SK-N-SH treated with all-trans-retinoic acid at 6 μM for 48 hours (cell line): Measurements from ENCODE around the gene CMTM3.

ENCODE experiments used
- ATAC-seq: fragments of 200-7000 bp; cut with Tn5 transposase; 3 replicates; pipeline ENCODE4 v1.9.1; 2020; ENCODE audit warnings: mild to moderate bottlenecking, moderate library complexity
- ARNTL ChIP-seq: fragments of 450-650 bp; formaldehyde crosslinking; IDR thresholded peaks from 2 replicates; pipeline ENCODE4 v1.5.0; 2020; ENCODE audit warnings: low read depth, mild to moderate bottlenecking, moderate library complexity, borderline replicate concordance
- BACH2 ChIP-seq: fragments of 250-450 bp; sonication (Bioruptor Pico); IDR thresholded peaks from 2 replicates; pipeline ENCODE4 v1.9.0; 2021; ENCODE audit warnings: mild to moderate bottlenecking, borderline replicate concordance
- CREB5 ChIP-seq: fragments of 250-450 bp; sonication (Bioruptor Pico); IDR thresholded peaks from 2 replicates; pipeline ENCODE4 v1.5.1; 2020; ENCODE audit warnings: low read depth, mild to moderate bottlenecking, moderate library complexity
- CSDC2 ChIP-seq: fragments of 250-450 bp; sonication (Bioruptor Pico); IDR thresholded peaks from 2 replicates; pipeline ENCODE4 v1.5.0; 2020; ENCODE audit warnings: mild to moderate bottlenecking, moderate library complexity
- ESRRG ChIP-seq: fragments of 250-450 bp; sonication (Bioruptor Pico); IDR thresholded peaks from 2 replicates; pipeline ENCODE4 v1.6.1; 2021; ENCODE audit warnings: mild to moderate bottlenecking
- GLIS3 ChIP-seq: fragments of 250-450 bp; sonication (Bioruptor Pico); IDR thresholded peaks from 2 replicates; pipeline ENCODE4 v1.5.0; 2020; ENCODE audit warnings: mild to moderate bottlenecking, moderate library complexity
- ISL1 ChIP-seq: fragments of 250-450 bp; sonication (Bioruptor Pico); IDR thresholded peaks from 2 replicates; pipeline ENCODE4 v2.1.2; 2022; ENCODE audit warnings: mild to moderate bottlenecking, moderate library complexity
- OSR1 ChIP-seq: fragments of 250-450 bp; sonication (Bioruptor Pico); IDR thresholded peaks from 2 replicates; pipeline ENCODE4 v1.8.0; 2022; ENCODE audit warnings: moderate library complexity, mild to moderate bottlenecking, inconsistent platforms
- PATZ1 ChIP-seq: fragments of 250-450 bp; sonication (Bioruptor Pico); IDR thresholded peaks from 2 replicates; pipeline ENCODE4 v1.8.0; 2020; ENCODE audit warnings: mild to moderate bottlenecking, moderate library complexity, borderline replicate concordance
- RARB ChIP-seq: fragments of 250-450 bp; sonication (Bioruptor Pico); IDR thresholded peaks from 2 replicates; pipeline ENCODE4 v1.8.0; 2021; ENCODE audit warnings: mild to moderate bottlenecking, moderate library complexity
- SNAI2 ChIP-seq: fragments of 250-450 bp; sonication (Bioruptor Pico); IDR thresholded peaks from 2 replicates; pipeline ENCODE4 v1.5.0; 2020; ENCODE audit warnings: mild to moderate bottlenecking, moderate library complexity
- TCF4 ChIP-seq: fragments of 250-450 bp; sonication (Bioruptor Pico); IDR thresholded peaks from 2 replicates; pipeline ENCODE4 v1.8.0; 2021; ENCODE audit warnings: mild to moderate bottlenecking, moderate library complexity, borderline replicate concordance
- TOX ChIP-seq: fragments of 250-450 bp; sonication (Bioruptor Pico); IDR thresholded peaks from 2 replicates; pipeline ENCODE4 v1.8.0; 2021; ENCODE audit warnings: mild to moderate bottlenecking, moderate library complexity, borderline replicate concordance
- TSHZ2 ChIP-seq: fragments of 250-450 bp; sonication (Bioruptor Pico); IDR thresholded peaks from 2 replicates; pipeline ENCODE4 v1.5.0; 2020; ENCODE audit warnings: mild to moderate bottlenecking, moderate library complexity
- ZC3H10 ChIP-seq: fragments of 250-450 bp; sonication (Bioruptor Pico); IDR thresholded peaks from 2 replicates; pipeline ENCODE4 v1.5.1; 2021; ENCODE audit warnings: mild to moderate bottlenecking, moderate library complexity
- ZFP3 ChIP-seq: fragments of 250-450 bp; sonication (Bioruptor Pico); IDR thresholded peaks from 2 replicates; pipeline ENCODE4 v1.5.0; 2020; ENCODE audit warnings: mild to moderate bottlenecking, moderate library complexity
- ZFP30 ChIP-seq: fragments of 450-650 bp; formaldehyde crosslinking; IDR thresholded peaks from 2 replicates; pipeline ENCODE4 v1.5.0; 2022; ENCODE audit warnings: mild to moderate bottlenecking, moderate library complexity
- ZNF565 ChIP-seq: fragments of 450-650 bp; formaldehyde crosslinking; conservative IDR thresholded peaks from 2 replicates; pipeline ENCODE4 v1.5.0; 2020; ENCODE audit warnings: low read depth, mild to moderate bottlenecking, moderate library complexity
- ZNF70 ChIP-seq: fragments of 450-650 bp; formaldehyde crosslinking; IDR thresholded peaks from 2 replicates; pipeline ENCODE4 v1.5.0; 2020; ENCODE audit warnings: mild to moderate bottlenecking, moderate library complexity
- ZNF8 ChIP-seq: fragments of 450-650 bp; formaldehyde crosslinking; IDR thresholded peaks from 2 replicates; pipeline ENCODE4 v1.5.0; 2020; ENCODE audit warnings: mild to moderate bottlenecking, moderate library complexity
- TF ChIP-seq, protein P1 (sequence below): fragments of 250-450 bp; sonication (Bioruptor Pico); IDR thresholded peaks from 2 replicates; pipeline ENCODE4 v1.5.1; 2021; ENCODE audit warnings: mild to moderate bottlenecking, moderate library complexity
- TF ChIP-seq, protein P2 (sequence below): fragments of 250-450 bp; sonication (Bioruptor Pico); IDR thresholded peaks from 2 replicates; pipeline ENCODE4 v1.8.0; 2021; ENCODE audit warnings: low read depth, mild to moderate bottlenecking, moderate library complexity, borderline replicate concordance

The CMTM3 gene

DNA sequence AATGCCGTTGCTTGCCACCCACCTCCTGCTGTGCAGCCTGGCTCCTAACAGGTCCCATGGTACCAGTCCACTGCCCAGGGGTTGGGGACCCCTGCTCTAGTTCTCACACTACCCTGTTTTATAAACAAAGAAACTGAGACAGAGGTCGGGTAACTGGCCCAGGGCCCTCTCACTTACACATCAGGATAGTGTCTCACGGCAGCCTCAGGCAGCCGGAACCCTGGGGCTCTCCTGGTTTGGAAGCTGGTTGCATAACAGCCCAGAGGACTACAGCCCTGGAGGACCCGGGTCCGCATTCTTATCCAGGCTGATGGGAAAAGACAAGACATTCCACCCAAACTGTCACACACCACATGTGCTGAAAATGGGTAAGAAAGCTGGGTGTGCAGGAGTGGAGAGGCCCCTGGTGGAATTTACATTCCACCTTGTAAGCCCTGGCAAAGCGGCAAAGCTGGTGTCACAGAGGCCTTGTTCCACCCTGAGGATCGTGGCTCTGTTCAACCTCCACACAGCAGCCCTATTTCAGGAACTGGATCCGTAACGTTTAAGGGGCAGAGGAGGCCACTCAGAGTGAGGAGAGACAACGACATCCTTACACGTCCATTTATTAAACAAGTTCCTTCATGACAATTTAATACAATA is 9.8 kb downstream of the CMTM3 start:
- no peak for ATAC-seq
- no peak for TF ChIP-seq GLIS3
- no peak for TF ChIP-seq ISL1 (CRISPR knock-in tag)
- TF ChIP-seq OSR1 (CRISPR knock-in tag): no peak
- no peak for TF ChIP-seq TCF4
- no peak for TF ChIP-seq ESRRG (CRISPR knock-in tag)
- TF ChIP-seq ZNF70 (CRISPR knock-in tag): no peak
- TF ChIP-seq ZFP3 (CRISPR knock-in tag): no peak
- no peak for TF ChIP-seq CSDC2 (CRISPR knock-in tag)
- TF ChIP-seq, protein P1, sequence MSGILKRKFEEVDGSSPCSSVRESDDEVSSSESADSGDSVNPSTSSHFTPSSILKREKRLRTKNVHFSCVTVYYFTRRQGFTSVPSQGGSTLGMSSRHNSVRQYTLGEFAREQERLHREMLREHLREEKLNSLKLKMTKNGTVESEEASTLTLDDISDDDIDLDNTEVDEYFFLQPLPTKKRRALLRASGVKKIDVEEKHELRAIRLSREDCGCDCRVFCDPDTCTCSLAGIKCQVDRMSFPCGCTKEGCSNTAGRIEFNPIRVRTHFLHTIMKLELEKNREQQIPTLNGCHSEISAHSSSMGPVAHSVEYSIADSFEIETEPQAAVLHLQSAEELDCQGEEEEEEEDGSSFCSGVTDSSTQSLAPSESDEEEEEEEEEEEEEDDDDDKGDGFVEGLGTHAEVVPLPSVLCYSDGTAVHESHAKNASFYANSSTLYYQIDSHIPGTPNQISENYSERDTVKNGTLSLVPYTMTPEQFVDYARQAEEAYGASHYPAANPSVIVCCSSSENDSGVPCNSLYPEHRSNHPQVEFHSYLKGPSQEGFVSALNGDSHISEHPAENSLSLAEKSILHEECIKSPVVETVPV (CRISPR knock-in tag): no peak
- TF ChIP-seq SNAI2 (CRISPR knock-in tag): no peak
- no peak for TF ChIP-seq PATZ1
- no peak for TF ChIP-seq TSHZ2 (CRISPR knock-in tag)
- no peak for TF ChIP-seq CREB5 (CRISPR knock-in tag)
- no peak for TF ChIP-seq TOX (CRISPR knock-in tag)
- TF ChIP-seq ZNF565 (CRISPR knock-in tag): no peak
- no peak for TF ChIP-seq BACH2 (CRISPR knock-in tag)
- TF ChIP-seq, all 23 proteins: peak for 0

- ATAC-seq: no peak
- TF ChIP-seq SNAI2 (CRISPR knock-in tag) (no peak), GLIS3 (no peak), ZFP30 (CRISPR knock-in tag) (no peak), BACH2 (CRISPR knock-in tag) (no peak), TCF4 (no peak), OSR1 (CRISPR knock-in tag) (no peak), ZNF8 (CRISPR knock-in tag) (no peak), ZC3H10 (CRISPR knock-in tag) (no peak), ZNF70 (CRISPR knock-in tag) (no peak), ZFP3 (CRISPR knock-in tag) (no peak), ARNTL (CRISPR knock-in tag) (no peak), RARB (CRISPR knock-in tag) (no peak), ESRRG (CRISPR knock-in tag) (no peak), ZNF565 (CRISPR knock-in tag) (no peak), ISL1 (CRISPR knock-in tag) (no peak)
- TF ChIP-seq, protein P1 (CRISPR knock-in tag): no peak
- TF ChIP-seq, protein P2, sequence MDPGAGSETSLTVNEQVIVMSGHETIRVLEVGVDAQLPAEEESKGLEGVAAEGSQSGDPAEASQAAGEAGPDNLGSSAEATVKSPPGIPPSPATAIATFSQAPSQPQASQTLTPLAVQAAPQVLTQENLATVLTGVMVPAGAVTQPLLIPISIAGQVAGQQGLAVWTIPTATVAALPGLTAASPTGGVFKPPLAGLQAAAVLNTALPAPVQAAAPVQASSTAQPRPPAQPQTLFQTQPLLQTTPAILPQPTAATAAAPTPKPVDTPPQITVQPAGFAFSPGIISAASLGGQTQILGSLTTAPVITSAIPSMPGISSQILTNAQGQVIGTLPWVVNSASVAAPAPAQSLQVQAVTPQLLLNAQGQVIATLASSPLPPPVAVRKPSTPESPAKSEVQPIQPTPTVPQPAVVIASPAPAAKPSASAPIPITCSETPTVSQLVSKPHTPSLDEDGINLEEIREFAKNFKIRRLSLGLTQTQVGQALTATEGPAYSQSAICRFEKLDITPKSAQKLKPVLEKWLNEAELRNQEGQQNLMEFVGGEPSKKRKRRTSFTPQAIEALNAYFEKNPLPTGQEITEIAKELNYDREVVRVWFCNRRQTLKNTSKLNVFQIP (CRISPR knock-in tag): no peak
Observed at GRCh38 chr16:66616169-66616568, 11.7 kb downstream of the CMTM3 start.
